ENCODE measurements around the gene SLC16A12. TPM values are rescaled to one million over a fixed set of nuclear protein-coding genes. Genes with fewer than 3 reads are reported as not detected.

The SLC16A12 gene
- total and polyA plus RNA-seq, 2 of the 13 experiments (the other 11 are each of a cell fraction or from before 2014, with no cell fraction given), result 0.02 TPM; not detected in 1

DNA sequence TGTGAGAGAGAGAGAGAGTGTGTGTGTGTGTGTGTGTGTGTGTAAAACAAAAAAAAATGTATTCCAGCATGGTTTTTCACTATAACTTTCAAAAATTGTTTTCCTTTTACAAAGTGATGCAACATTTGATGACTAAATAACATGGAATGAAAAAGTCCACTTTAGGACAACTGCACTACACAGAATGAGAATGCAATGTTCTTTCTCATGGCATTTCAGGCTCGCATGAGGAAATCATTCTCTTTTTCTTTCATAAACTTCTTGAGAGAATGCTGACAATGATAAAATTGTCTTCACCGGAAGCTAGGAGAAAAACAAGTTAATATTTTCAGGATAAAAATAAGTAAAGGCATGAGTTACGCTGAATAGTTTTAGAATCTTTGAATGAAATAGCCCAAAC lies 53.7 kb downstream of the SLC16A12 start (continued):
- TF ChIP-seq, protein P1, sequence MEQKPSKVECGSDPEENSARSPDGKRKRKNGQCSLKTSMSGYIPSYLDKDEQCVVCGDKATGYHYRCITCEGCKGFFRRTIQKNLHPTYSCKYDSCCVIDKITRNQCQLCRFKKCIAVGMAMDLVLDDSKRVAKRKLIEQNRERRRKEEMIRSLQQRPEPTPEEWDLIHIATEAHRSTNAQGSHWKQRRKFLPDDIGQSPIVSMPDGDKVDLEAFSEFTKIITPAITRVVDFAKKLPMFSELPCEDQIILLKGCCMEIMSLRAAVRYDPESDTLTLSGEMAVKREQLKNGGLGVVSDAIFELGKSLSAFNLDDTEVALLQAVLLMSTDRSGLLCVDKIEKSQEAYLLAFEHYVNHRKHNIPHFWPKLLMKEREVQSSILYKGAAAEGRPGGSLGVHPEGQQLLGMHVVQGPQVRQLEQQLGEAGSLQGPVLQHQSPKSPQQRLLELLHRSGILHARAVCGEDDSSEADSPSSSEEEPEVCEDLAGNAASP (CRISPR knock-in tag; IDR thresholded peaks at IDR 0.05; ENCODE audit: borderline replicate concordance), result no peak
- TF ChIP-seq, protein P2, sequence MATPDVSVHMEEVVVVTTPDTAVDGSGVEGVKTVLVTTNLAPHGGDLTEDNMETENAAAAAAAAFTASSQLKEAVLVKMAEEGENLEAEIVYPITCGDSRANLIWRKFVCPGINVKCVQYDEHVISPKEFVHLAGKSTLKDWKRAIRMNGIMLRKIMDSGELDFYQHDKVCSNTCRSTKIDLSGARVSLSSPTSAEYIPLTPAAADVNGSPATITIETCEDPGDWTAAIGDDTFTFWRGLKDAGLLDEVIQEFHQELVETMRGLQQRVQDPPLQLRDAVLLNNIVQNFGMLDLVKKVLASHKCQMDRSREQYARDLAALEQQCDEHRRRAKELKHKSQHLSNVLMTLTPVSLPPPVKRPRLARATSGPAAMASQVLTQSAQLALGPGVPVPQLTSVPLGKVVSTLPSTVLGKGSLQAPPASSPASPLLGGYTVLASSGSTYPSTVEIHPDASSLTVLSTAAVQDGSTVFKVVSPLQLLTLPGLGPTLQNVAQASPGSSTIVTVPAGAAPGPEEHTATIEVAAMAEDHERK (CRISPR knock-in tag; IDR thresholded peaks at IDR 0.05; ENCODE audit: low read depth), result no peak
- peak; percentile 72 to 73 for TF ChIP-seq MAFK (conservative IDR thresholded peaks at IDR 0.05 in 1 of 2, IDR thresholded peaks at IDR 0.05 in 1 of 2; ENCODE audit: low read length in 2 of 2)
- no peak for TF ChIP-seq HMG20A (CRISPR knock-in tag; IDR thresholded peaks at IDR 0.05; ENCODE audit: borderline replicate concordance)
- TF ChIP-seq FOXC1 (CRISPR knock-in tag; IDR thresholded peaks at IDR 0.05; ENCODE audit: borderline replicate concordance), result no peak
- TF ChIP-seq ZHX2 (IDR thresholded peaks at IDR 0.05; ENCODE audit: low read depth), result no peak
- no peak for TF ChIP-seq ZHX2 (CRISPR knock-in tag; IDR thresholded peaks at IDR 0.05; ENCODE audit: borderline replicate concordance)
- no peak for TF ChIP-seq ZNF232 (CRISPR knock-in tag; IDR thresholded peaks at IDR 0.05; ENCODE audit: borderline replicate concordance)
- TF ChIP-seq GABPA (IDR thresholded peaks at IDR 0.05; ENCODE audit: low read depth, low read length), result no peak
- no peak for TF ChIP-seq GABPA (CRISPR knock-in tag; IDR thresholded peaks at IDR 0.05; ENCODE audit: low read depth)
- no peak for TF ChIP-seq ZNF547 (CRISPR knock-in tag; IDR thresholded peaks at IDR 0.05)
